ENCODE measurements around the gene HEXA.

- TF ChIP-seq CTCF (IDR thresholded peaks at IDR 0.05; ENCODE audit: insufficient read depth, low read length) (no peak), REST (IDR thresholded peaks at IDR 0.05; ENCODE audit: insufficient replicate concordance, low read depth) (no peak), POLR2AphosphoS5 (IDR thresholded peaks at IDR 0.05; ENCODE audit: low read depth) (no peak), GABPA (IDR thresholded peaks at IDR 0.05; ENCODE audit: low read depth) (no peak), SPI1 (IDR thresholded peaks at IDR 0.05; ENCODE audit: borderline replicate concordance, low read depth) (no peak)
These were observed 35.7 kb upstream of the HEXA start for GRCh38 chr15:72411544-72411943.

Measured in HL-60 (cell line).